ENCODE data around the gene TMEM8B.

DNA sequence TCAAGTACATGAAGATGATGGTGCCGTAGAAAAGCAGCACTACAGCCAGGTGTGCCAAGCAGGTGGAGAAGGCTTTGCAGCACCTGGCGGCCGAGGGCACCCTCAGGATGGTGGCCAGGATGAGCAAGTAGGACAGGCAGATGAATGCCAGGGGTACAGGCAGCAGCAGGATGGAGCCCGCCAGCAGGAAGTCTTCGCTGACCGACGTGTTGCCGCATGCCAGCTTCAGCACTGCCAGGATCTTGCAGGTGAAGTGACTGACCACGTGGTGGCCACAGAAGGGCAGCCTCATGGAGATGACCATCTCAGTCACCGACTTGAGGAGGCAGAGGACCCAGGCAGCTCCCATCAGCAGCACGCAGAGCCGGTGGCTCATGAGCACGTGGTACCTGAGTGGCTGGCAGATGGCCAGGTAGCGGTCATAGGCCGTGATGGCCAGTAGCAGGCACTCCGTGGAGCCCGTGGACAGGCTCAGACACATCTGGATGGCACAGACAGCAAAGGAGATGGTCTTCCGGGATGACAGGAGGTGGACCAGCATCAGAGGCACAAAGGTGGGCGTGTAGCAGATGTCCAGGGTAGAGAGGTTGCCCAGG lies 40.7 kb downstream of the TMEM8B start:
- TF ChIP-seq POLR2A (IDR thresholded peaks at IDR 0.05; ENCODE audit: extremely low read depth, insufficient read length): no peak
- TF ChIP-seq, protein P1, sequence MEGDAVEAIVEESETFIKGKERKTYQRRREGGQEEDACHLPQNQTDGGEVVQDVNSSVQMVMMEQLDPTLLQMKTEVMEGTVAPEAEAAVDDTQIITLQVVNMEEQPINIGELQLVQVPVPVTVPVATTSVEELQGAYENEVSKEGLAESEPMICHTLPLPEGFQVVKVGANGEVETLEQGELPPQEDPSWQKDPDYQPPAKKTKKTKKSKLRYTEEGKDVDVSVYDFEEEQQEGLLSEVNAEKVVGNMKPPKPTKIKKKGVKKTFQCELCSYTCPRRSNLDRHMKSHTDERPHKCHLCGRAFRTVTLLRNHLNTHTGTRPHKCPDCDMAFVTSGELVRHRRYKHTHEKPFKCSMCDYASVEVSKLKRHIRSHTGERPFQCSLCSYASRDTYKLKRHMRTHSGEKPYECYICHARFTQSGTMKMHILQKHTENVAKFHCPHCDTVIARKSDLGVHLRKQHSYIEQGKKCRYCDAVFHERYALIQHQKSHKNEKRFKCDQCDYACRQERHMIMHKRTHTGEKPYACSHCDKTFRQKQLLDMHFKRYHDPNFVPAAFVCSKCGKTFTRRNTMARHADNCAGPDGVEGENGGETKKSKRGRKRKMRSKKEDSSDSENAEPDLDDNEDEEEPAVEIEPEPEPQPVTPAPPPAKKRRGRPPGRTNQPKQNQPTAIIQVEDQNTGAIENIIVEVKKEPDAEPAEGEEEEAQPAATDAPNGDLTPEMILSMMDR (IDR thresholded peaks at IDR 0.05; ENCODE audit: low read depth, low read length): no peak
- TF ChIP-seq MYC (IDR thresholded peaks at IDR 0.05; ENCODE audit: low read depth, low read length): no peak
